GM12873 (cell line): ENCODE data around the gene PUDP.

Source experiments
- CTCF ChIP-seq: IDR thresholded peaks from 2 replicates; pipeline ENCODE4 v1.5.1; 2012; ENCODE audit warnings: low read depth, mild to moderate bottlenecking, moderate library complexity, low read length, control low read depth; ENCODE audit not compliant: insufficient read depth; ENCODE audit errors: missing control alignments

Gene PUDP

GRCh38 chrX:7019555-7019954, 128.4 kb downstream of the PUDP start:
- no peak for TF ChIP-seq CTCF
